HG03060 (cell line): ENCODE data around the gene SLC35F6.
"Not testable (repeated sequence)": the region's sequence is repeated elsewhere in the genome, so short reads cannot be mapped to it uniquely, and the experiment has no call there.

Experiments used
- ATAC-seq: cut with Tn5 transposase; IDR thresholded peaks from one replicate; pipeline ENCODE4 v1.9.1; 2021; ENCODE audit warnings: low read depth, moderate number of reproducible peaks; ENCODE audit not compliant: unreplicated experiment

Gene SLC35F6

DNA sequence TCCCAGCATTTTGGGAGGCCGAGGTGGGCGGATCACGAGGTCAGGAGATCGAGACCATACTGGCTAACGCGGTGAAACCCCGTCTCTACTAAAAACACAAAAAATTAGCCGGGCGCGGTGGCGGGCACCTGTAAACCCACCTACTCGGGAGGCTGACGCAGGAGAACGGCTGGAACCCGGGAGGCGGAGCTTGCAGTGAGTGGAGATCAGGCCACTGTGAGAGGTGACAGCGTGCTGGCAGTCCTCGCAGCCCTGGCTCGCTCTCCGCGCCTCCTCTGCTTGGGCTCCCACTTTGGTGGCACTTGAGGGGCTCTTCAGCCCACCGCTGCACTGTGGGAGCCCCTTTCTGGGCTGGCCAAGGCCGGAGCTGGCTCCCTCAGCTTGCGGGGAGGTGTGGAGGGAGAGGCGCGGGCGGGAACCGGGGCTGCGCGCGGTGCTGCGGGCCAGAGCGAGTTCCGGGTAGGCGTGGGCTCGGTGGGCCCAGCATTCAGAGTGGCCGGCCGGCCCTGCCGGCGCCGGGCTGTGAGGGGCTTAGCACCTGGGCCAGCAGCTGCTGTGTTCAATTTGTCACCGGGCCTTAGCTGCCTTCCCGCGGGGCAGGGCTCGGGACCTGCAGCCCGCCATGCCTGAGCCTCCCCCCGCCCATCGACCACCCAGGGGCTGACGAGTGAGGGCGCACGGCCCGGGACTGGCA, 50.1 kb downstream of the SLC35F6 start:
- ATAC-seq: not testable (repeated sequence)

DNA sequence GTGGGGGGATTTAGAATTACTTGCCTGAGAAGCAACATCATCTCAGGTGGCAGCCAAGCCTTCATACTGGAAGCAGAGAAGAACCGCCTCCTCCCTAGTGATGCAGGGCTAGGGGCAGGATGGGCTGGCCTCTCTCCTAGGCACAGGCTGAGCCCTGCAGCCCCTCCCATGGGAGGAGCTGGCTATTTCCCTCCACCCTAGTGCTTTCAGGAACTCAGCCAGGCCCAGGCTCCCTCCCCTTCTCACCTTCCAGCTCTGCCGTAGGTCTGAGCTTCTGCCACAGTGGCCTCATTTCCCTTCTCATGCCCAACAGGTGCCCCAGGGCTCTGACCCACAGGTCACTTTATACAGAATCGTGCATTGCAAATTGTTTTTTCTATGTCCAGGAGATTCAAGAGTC, 52.8 kb downstream of the SLC35F6 start:
- no peak for ATAC-seq

DNA sequence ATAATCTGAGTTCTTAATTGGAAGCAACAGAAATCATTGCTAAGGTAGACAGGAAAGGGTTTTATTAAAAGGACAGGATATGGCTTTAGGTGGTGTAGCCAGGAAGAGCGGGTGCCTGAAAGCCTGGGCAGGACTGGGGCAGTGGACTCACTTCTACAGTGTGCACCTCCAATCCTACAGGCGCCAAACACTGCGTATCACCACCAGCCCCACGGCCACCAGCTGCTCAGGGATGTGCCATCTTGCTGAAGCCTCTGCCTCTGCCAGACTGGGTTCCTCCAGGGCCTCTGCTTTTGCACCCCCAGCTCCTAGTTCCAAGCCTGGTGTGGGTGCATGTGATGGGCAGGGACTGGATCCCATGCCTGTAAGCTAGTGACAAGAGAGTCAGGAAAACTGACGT, 54.2 kb downstream of the SLC35F6 start:
- no peak for ATAC-seq

DNA sequence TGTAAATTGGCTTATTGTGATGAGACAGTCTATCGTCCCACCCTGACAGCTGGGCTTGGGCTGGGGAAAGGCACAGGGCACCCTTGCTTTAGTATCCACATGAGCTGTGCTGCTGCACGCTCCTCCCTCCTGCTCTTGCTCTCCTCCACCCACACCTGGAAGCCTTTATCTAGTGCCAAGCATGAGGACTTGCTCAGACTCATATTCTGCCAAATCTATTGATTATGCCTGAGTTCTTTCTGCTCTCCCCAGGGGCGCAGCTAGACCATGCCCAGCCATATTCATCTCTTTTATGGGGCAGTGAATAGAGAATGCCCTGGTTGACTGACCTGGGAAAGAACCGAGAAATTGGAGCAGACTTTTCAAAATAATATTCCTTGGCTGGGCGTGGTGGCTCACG, 54.9 kb downstream of the SLC35F6 start:
- ATAC-seq: no peak

DNA sequence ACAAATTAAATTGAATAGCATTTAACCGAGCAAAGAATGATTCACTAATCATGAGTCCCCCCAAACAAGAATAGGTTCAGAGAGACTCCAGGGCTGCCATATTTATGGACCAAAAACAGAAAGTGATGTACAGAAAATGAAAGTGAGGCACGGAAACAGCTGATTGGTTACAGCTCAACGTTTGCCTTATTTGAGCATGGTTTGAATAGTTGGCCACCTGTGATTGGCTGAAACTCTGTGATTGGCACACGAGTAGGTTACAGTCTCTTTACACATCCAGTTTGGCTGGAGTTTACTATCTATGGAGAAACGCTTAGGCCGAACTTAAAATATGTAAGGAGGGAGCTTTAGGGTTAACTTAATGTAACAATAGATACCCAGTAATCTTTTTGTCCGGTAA, 56.8 kb downstream of the SLC35F6 start:
- no peak for ATAC-seq

DNA sequence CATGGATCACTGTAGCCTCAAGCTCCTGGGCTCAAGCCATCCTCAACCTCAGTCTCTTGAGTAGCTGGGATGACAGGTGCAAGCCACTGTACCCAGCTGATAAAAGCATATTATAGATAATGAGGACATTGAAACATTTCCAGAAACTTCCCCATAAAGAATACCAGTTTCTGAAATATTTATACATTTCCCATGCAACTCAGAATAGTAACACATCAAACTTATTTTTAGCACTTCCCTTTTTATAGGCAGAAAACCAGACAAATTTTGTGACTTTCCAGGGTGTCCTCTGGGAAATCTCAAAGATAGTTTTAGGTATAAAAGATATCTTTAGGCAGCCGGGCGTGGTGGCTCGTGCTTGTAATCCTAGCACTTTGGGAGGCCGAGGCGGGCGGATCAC, 58.8 kb downstream of the SLC35F6 start:
- ATAC-seq: no peak
